ENCODE data around the gene KCTD4. TPM values are rescaled to one million over a fixed set of nuclear protein-coding genes. Genes with fewer than 3 reads are reported as not detected.
A peak's percentile ranks its signal among the peaks of the same experiment; 100 is the strongest.

Gene KCTD4
- total RNA-seq, 1 experiment from 2014 or later, result 0.79 TPM

DNA sequence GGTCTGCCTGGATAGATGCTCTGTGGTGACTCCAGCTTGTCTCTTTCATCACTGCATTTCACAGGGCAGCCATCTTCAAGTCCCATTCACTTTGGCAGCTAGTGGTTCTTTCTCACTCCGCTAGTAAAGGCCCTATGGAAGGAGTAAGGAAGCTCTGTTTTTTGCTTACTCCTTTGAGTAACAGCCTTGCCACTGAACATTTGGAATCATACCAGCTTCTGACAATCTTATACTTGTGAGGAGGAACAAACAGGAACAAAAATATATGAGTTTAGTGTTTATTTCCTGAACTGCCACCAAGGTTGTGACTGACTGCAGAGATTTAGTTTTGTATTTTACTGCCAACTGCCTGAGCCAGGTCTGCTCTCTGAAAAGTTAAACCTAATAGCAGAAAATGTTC is 38.7 kb downstream of the KCTD4 start:
- Mint-ChIP-seq H3K4me3 (ENCODE audit: unreplicated experiment) (no peak overlapping the region), H3K9me3 (ENCODE audit: unreplicated experiment) (no peaks in the 10 kb centered on the region), H3K27ac (ENCODE audit: low read depth, unreplicated experiment) (peak overlapping the region; percentile 91), H3K36me3 (ENCODE audit: insufficient read depth, unreplicated experiment) (peaks cover 28% of the 10 kb centered on the region), H3K27me3 (ENCODE audit: insufficient read depth, unreplicated experiment) (no peaks in the 10 kb centered on the region), H3K4me1 (ENCODE audit: insufficient read depth, unreplicated experiment) (peaks cover 8% of the 10 kb centered on the region)
- intact Hi-C loops (cut with micrococcal nuclease), result no loop called here
- no TSS peak for BruUV-seq (replicated peaks)
- POLR2A ChIA-PET, result interaction anchor here (0.6 to 8.0 kb wide), 19 partner anchors 8 to 130 kb away, joined by 3 to 87 read pairs (median 6); partner anchors contain the start of gene GTF2F2
- CTCF ChIA-PET, result interaction anchor here (0.7 to 1.3 kb wide), 4 partner anchors 15 to 120 kb away, joined by 3 read pairs; no protein-coding TSS in a partner anchor
- peak; percentile 11 for DNase-seq (ENCODE audit: unreplicated experiment)
- TF ChIP-seq, protein P1, sequence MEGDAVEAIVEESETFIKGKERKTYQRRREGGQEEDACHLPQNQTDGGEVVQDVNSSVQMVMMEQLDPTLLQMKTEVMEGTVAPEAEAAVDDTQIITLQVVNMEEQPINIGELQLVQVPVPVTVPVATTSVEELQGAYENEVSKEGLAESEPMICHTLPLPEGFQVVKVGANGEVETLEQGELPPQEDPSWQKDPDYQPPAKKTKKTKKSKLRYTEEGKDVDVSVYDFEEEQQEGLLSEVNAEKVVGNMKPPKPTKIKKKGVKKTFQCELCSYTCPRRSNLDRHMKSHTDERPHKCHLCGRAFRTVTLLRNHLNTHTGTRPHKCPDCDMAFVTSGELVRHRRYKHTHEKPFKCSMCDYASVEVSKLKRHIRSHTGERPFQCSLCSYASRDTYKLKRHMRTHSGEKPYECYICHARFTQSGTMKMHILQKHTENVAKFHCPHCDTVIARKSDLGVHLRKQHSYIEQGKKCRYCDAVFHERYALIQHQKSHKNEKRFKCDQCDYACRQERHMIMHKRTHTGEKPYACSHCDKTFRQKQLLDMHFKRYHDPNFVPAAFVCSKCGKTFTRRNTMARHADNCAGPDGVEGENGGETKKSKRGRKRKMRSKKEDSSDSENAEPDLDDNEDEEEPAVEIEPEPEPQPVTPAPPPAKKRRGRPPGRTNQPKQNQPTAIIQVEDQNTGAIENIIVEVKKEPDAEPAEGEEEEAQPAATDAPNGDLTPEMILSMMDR (IDR thresholded peaks at IDR 0.05; ENCODE audit: unreplicated experiment), result no peak

DNA sequence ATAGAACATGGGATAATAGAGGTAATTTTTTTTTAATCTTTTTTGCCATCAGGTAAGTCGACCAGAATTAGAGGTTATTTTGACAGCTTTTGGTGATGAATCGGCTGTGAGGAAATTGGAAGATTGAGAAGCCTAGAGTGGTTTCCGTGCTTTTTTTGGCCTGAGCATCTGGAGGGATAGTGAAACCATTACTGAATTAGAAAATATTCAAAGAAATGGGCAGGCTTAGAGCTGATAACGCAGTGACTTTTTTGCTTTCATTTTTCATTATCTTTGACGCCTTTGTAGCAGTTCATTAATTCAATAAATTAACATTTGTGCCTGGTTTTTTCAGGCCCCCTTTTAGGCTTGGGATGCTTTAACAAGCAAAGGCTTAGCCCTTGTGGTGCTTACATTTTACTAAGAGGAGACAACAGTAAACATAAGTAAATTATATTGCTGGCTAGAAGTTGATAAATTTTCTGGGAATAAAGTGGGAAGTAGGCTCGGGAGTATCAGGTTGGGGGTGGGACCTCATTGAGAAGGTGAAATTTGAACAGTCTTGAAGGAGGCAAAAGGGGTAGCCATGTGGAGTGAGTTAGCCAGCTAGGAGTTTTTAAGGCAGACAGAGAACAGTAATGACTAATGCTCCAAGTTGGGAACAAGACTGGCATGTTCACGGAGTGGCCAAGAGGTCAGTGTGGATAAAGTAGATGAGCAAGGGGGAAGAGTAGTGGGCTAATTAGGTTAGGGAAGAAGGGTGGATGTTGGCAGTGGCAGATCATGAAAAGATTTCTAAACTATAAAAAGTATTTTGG is 44.1 kb downstream of the KCTD4 start:
- Mint-ChIP-seq H3K4me1 (ENCODE audit: insufficient read depth, unreplicated experiment) (peaks cover 5% of the 10 kb centered on the region), H3K9me3 (ENCODE audit: unreplicated experiment) (no peaks in the 10 kb centered on the region), H3K27ac (ENCODE audit: low read depth, unreplicated experiment) (peak overlapping the region; percentile 60), H3K27me3 (ENCODE audit: insufficient read depth, unreplicated experiment) (no peaks in the 10 kb centered on the region), H3K4me3 (ENCODE audit: unreplicated experiment) (no peak overlapping the region), H3K36me3 (ENCODE audit: insufficient read depth, unreplicated experiment) (peaks cover 36% of the 10 kb centered on the region)
- intact Hi-C loops (cut with micrococcal nuclease), result no loop called here
- no peak for DNase-seq (ENCODE audit: unreplicated experiment)
- BruUV-seq (replicated peaks), result no TSS peak
- TF ChIP-seq, protein P1 (IDR thresholded peaks at IDR 0.05; ENCODE audit: unreplicated experiment), result no peak
- ChIA-PET POLR2A (interaction anchor here (1.1 to 1.7 kb wide), 2 partner anchors 36 to 124 kb away, joined by 3 to 5 read pairs; partner anchors contain the start of gene GTF2F2), CTCF (interaction anchor here (1.2 kb wide), 1 partner anchor 37 kb away, joined by 3 read pairs; no protein-coding TSS in a partner anchor)

DNA sequence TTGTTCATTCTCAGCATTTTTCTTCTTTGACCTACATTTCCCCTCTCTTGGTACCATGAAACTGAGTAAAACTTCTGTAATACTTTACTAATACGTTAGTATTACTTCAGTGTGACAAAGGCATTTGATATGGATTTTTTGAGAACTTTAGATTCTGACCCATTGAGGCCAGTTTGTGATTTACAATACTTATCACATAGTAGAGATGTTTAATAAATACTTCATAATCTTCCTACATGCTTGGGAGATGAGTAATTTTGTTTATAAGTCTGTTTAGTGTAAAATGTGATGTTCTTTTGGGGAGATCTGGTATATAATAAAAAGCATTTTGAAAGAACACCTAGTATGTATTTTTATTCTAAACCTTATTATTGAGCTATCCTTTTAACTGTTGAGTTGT is 50.9 kb downstream of the KCTD4 start:
- H3K4me3 Mint-ChIP-seq (ENCODE audit: unreplicated experiment), result no peak overlapping the region
- peaks cover 42% of the 10 kb centered on the region for H3K36me3 Mint-ChIP-seq (ENCODE audit: insufficient read depth, unreplicated experiment)
- H3K27ac Mint-ChIP-seq (ENCODE audit: low read depth, unreplicated experiment), result no peak overlapping the region
- DNase-seq (ENCODE audit: unreplicated experiment), result no peak
- POLR2A ChIA-PET, result interaction anchor here (0.6 to 1.0 kb wide), 2 partner anchors 12 to 32 kb away, joined by 3 to 4 read pairs; no protein-coding TSS in a partner anchor
- no peaks in the 10 kb centered on the region for H3K27me3 Mint-ChIP-seq (ENCODE audit: insufficient read depth, unreplicated experiment)
- BruUV-seq (replicated peaks), result no TSS peak
- intact Hi-C loops (cut with micrococcal nuclease), result no loop called here
- H3K4me1 Mint-ChIP-seq (ENCODE audit: insufficient read depth, unreplicated experiment), result peaks cover 15% of the 10 kb centered on the region
- TF ChIP-seq, protein P1 (IDR thresholded peaks at IDR 0.05; ENCODE audit: unreplicated experiment), result no peak
- H3K9me3 Mint-ChIP-seq (ENCODE audit: unreplicated experiment), result no peaks in the 10 kb centered on the region
- CTCF ChIA-PET, result interaction anchor here (1.1 kb wide), 1 partner anchor 13 kb away, joined by 3 read pairs; no protein-coding TSS in a partner anchor

DNA sequence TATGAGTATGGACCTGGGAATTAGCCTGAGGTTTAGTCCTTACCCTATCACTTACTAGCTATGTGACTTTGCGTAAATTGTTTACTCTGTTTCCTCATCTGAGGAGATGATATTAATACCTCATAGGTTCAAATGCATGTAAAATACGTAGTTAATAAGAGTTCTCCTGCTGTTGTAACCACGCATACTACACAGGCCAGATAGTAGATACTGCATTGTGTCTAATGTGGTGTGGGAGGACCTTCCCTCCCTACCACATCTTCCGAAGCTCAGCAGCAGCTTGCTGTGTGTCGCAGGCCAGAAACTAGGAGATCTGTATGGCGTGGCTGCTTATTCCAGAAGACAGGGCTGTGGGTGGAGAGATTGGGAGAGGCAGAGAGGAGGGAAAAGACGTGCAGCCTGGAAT is 57.5 kb downstream of the KCTD4 start:
- Mint-ChIP-seq H3K4me3 (ENCODE audit: unreplicated experiment) (no peak overlapping the region), H3K27ac (ENCODE audit: low read depth, unreplicated experiment) (peak overlapping the region; percentile 78), H3K4me1 (ENCODE audit: insufficient read depth, unreplicated experiment) (peaks cover 22% of the 10 kb centered on the region), H3K9me3 (ENCODE audit: unreplicated experiment) (no peaks in the 10 kb centered on the region), H3K36me3 (ENCODE audit: insufficient read depth, unreplicated experiment) (peaks cover 25% of the 10 kb centered on the region), H3K27me3 (ENCODE audit: insufficient read depth, unreplicated experiment) (no peaks in the 10 kb centered on the region)
- TF ChIP-seq, protein P1 (IDR thresholded peaks at IDR 0.05; ENCODE audit: unreplicated experiment), result no peak
- ChIA-PET CTCF (interaction anchor here (0.9 to 2.0 kb wide), 3 partner anchors 10 to 166 kb away, joined by 3 to 9 read pairs (median 5); no protein-coding TSS in a partner anchor), POLR2A (interaction anchor here (0.6 to 2.4 kb wide), 7 partner anchors 12 to 87 kb away, joined by 3 to 18 read pairs (median 6); partner anchors contain the start of gene GTF2F2)
- intact Hi-C loops (cut with micrococcal nuclease), result no loop called here
- BruUV-seq (replicated peaks), result no TSS peak
- DNase-seq (ENCODE audit: unreplicated experiment), result no peak

All from MCF 10A (cell line).